A549 (cell line): ENCODE measurements around the gene LDLRAD4. TPM values are rescaled to one million over a fixed set of nuclear protein-coding genes. Genes with fewer than 3 reads are reported as not detected.

ENCODE experiments used
- ATAC-seq, 2 experiments: fragments of 200-7000 bp in 1 of 2; fragments of >200 bp in 1 of 2; cut with Nextera tagmentation in 1 of 2; cut with Tn5 transposase in 1 of 2; 3 replicates each; pipeline versions ENCODE4 v1.8.0 to v1.9.1; 2018 to 2020; ENCODE audit warnings: mild to moderate bottlenecking in 1 of 2, moderate library complexity in 1 of 2
- CTCF ChIA-PET: fragments of 300-600 bp; sonication (Branson Sonifier 250); formaldehyde crosslinking; extraction: SDS; loops from one replicate; lab custom pipeline; 2021; ENCODE audit warnings: antibody characterized with exemption, inconsistent platforms; lab: Yijun Ruan, JAX
- POLR2A ChIA-PET: fragments of 350-600 bp; formaldehyde crosslinking; extraction: SDS; loops from one replicate; lab custom pipeline; 2021; ENCODE audit warnings: antibody characterized with exemption, inconsistent platforms; lab: Yijun Ruan, JAX
- DNase-seq, 2 experiments: peaks; one replicate each; pipeline versions ENCODE4 v3.0.0 to v3.0.0-alpha.2; 2011 to 2016; ENCODE audit warnings: low read depth in 1 of 2, low spot score in 1 of 2
- FAIRE-seq: peaks from 2 replicates; lab custom pipeline; 2011; peaks lifted over from hg19 to GRCh38; lab: Jason Lieb, UNC
- H3K27ac ChIP-seq, 2 experiments: fragments of >200 bp; sonication (Bioruptor Twin); formaldehyde crosslinking; 3 replicates each; pipeline ENCODE4 v1.5.1; 2016 to 2017
- H3K4me1 ChIP-seq: fragments of >200 bp; sonication (Bioruptor Twin); formaldehyde crosslinking; 3 replicates; pipeline ENCODE4 v1.6.1; 2016
- H3K4me2 ChIP-seq: fragments of >200 bp; sonication (Bioruptor Twin); formaldehyde crosslinking; 3 replicates; pipeline ENCODE4 v1.6.1; 2016
- H3K4me3 ChIP-seq: fragments of >200 bp; sonication (Bioruptor Twin); formaldehyde crosslinking; 3 replicates; pipeline ENCODE4 v1.5.1; 2016
- H3K9me3 ChIP-seq: fragments of >200 bp; sonication (Bioruptor Twin); formaldehyde crosslinking; 3 replicates; pipeline ENCODE4 v1.6.1; 2016
- CTCF ChIP-seq: fragments of >200 bp; sonication (Bioruptor Twin); formaldehyde crosslinking; IDR thresholded peaks from 3 replicates; pipeline ENCODE4 v1.5.1; 2016
- EP300 ChIP-seq, 2 experiments: fragments of >200 bp; sonication (Bioruptor Twin); formaldehyde crosslinking; IDR thresholded peaks; 2 replicates in 1 of 2; 3 replicates in 1 of 2; pipeline ENCODE4 v1.6.1; 2016 to 2017
- ESRRA ChIP-seq: fragments of 150-350 bp; IDR thresholded peaks from 2 replicates; pipeline ENCODE4 v1.6.1; 2014; ENCODE audit warnings: mild to moderate bottlenecking, low read length, borderline replicate concordance
- HES2 ChIP-seq: fragments of >200 bp; sonication (Bioruptor Twin); formaldehyde crosslinking; IDR thresholded peaks from 2 replicates; pipeline ENCODE4 v1.6.1; 2016
- HOXB5 ChIP-seq: fragments of 250-450 bp; sonication (Bioruptor Pico); IDR thresholded peaks from 2 replicates; pipeline ENCODE4 v1.5.0; 2020; ENCODE audit warnings: mild to moderate bottlenecking, moderate library complexity
- MAZ ChIP-seq: fragments of 150-350 bp; IDR thresholded peaks from 2 replicates; pipeline ENCODE4 v1.6.1; 2014; ENCODE audit warnings: antibody characterized with exemption, low read depth, low read length, borderline replicate concordance
- MYC ChIP-seq: IDR thresholded peaks from 2 replicates; pipeline ENCODE4 v1.6.1; 2012; ENCODE audit warnings: mild to moderate bottlenecking, inconsistent platforms, low read length, improper control_type of control experiment, borderline replicate concordance
- NR3C1 ChIP-seq: fragments of >200 bp; sonication (Bioruptor Twin); formaldehyde crosslinking; IDR thresholded peaks from 3 replicates; pipeline ENCODE4 v1.6.1; 2017
- PBX3 ChIP-seq: IDR thresholded peaks from 2 replicates; pipeline ENCODE4 v1.6.1; 2012
- RNF2 ChIP-seq: fragments of 200-600 bp; sonication (generic); IDR thresholded peaks from 2 replicates; pipeline ENCODE4 v1.6.1; 2016; ENCODE audit warnings: low read depth, mild to moderate bottlenecking, antibody characterized with exemption, moderate library complexity, borderline replicate concordance
- SMC3 ChIP-seq: fragments of >200 bp; sonication (Bioruptor Twin); formaldehyde crosslinking; IDR thresholded peaks from 3 replicates; pipeline ENCODE4 v1.6.1; 2018; ENCODE audit warnings: inconsistent platforms
- WGBS: methylation state at CpG from one replicate; pipeline ENCODE4 v1.1.6; 2017; ENCODE audit errors: missing lambda C conversion rate; 5-methylcytosine and 5-hydroxymethylcytosine counted together
- polyA plus RNA-seq, 4 experiments: library from polyadenylated mRNA; depleted of rRNA in 3 of 4; stranded (reverse); fragments of >200 nt; fragmentation: RNase III in 1 of 4; extraction: RNeasy Plus Mini Kit Qiagen cat#74134 plus additional on column Dnase treatment in 1 of 4; gene quantifications; 2 replicates in 3 of 4; 3 replicates in 1 of 4; pipeline ENCODE4 v1.2.3, GENCODE V29; 2011 to 2017
- TF ChIP-seq, protein P1 (sequence below): fragments of 200-600 bp; sonication (generic); IDR thresholded peaks from 2 replicates; pipeline ENCODE4 v1.6.1; 2016; ENCODE audit warnings: antibody characterized with exemption, mild to moderate bottlenecking, moderate library complexity

Gene LDLRAD4
- polyA plus RNA-seq, 2 of the 4 experiments (the other 2 are of a cell fraction), result 5.2 to 7.6 TPM

GRCh38 chr18:13217466-13217961 is 1.0 kb upstream of the LDLRAD4 start:
- peak overlapping the region; percentile 71 for H3K4me3 ChIP-seq
- ATAC-seq, result peak; percentile 41 to 65
- FAIRE-seq, result no peak
- ChIA-PET CTCF (interaction anchor here (1.4 to 2.1 kb wide), 5 partner anchors 14 to 324 kb away, joined by 3 to 14 read pairs (median 7); no protein-coding TSS in a partner anchor), POLR2A (no interaction called here)
- peaks cover 17% of the 10 kb centered on the region; the same call in 1 of the 3 replicates for H3K4me1 ChIP-seq
- no peak for TF ChIP-seq RNF2
- TF ChIP-seq ESRRA, result no peak
- TF ChIP-seq HES2, result no peak
- TF ChIP-seq SMC3, result no peak
- TF ChIP-seq PBX3, result no peak
- no peak for TF ChIP-seq EP300 (IDR thresholded peaks at IDR 0.05)
- no peak for TF ChIP-seq HOXB5 (CRISPR knock-in tag)
- TF ChIP-seq NR3C1, result no peak
- TF ChIP-seq, protein P1, sequence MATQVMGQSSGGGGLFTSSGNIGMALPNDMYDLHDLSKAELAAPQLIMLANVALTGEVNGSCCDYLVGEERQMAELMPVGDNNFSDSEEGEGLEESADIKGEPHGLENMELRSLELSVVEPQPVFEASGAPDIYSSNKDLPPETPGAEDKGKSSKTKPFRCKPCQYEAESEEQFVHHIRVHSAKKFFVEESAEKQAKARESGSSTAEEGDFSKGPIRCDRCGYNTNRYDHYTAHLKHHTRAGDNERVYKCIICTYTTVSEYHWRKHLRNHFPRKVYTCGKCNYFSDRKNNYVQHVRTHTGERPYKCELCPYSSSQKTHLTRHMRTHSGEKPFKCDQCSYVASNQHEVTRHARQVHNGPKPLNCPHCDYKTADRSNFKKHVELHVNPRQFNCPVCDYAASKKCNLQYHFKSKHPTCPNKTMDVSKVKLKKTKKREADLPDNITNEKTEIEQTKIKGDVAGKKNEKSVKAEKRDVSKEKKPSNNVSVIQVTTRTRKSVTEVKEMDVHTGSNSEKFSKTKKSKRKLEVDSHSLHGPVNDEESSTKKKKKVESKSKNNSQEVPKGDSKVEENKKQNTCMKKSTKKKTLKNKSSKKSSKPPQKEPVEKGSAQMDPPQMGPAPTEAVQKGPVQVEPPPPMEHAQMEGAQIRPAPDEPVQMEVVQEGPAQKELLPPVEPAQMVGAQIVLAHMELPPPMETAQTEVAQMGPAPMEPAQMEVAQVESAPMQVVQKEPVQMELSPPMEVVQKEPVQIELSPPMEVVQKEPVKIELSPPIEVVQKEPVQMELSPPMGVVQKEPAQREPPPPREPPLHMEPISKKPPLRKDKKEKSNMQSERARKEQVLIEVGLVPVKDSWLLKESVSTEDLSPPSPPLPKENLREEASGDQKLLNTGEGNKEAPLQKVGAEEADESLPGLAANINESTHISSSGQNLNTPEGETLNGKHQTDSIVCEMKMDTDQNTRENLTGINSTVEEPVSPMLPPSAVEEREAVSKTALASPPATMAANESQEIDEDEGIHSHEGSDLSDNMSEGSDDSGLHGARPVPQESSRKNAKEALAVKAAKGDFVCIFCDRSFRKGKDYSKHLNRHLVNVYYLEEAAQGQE, result no peak
- H3K4me2 ChIP-seq, result peak overlapping the region; percentile 93
- peak in 1 of 2 experiments; percentile 39 for DNase-seq
- peak overlapping the region; percentile 77 to 90 for H3K27ac ChIP-seq
- no CpG with 5 or more reads among the region's 64 CpGs for WGBS
- H3K9me3 ChIP-seq, result no peaks in the 10 kb centered on the region

GRCh38 chr18:13217971-13218367 is 591 bp upstream of the LDLRAD4 start:
- TF ChIP-seq RNF2 (peak; percentile 86), CTCF (no peak), MAZ (no peak), MYC (no peak)
- TF ChIP-seq, protein P1, result no peak
- FAIRE-seq (no peak), DNase-seq (no peak), ATAC-seq (peak; percentile 14 to 37)
- Histone ChIP-seq H3K9me3 (no peaks in the 10 kb centered on the region), H3K27ac (peak overlapping the region; percentile 77 to 90), H3K4me1 (peaks cover 17% of the 10 kb centered on the region; the same call in 1 of the 3 replicates), H3K4me2 (peak overlapping the region; percentile 93), H3K4me3 (peak overlapping the region; percentile 71)
- POLR2A ChIA-PET, result no interaction called here
- WGBS, result no CpG with 5 or more reads among the region's 53 CpGs
- CTCF ChIA-PET, result interaction anchor here (0.7 kb wide), 1 partner anchor 412 kb away, joined by 3 read pairs; no protein-coding TSS in a partner anchor
